Breast epithelium (tissue), 3 donors: Measurements from ENCODE around the gene FANCD2OS.

Source experiments
- CTCF ChIP-seq, 3 donors: fragments of 450-650 bp; IDR thresholded peaks; one replicate each; pipeline ENCODE4 v1.5.1; 2016 to 2017; ENCODE audit warnings: antibody characterized with exemption in 3 of 3, mild to moderate bottlenecking in 3 of 3, moderate library complexity in 3 of 3
- POLR2A ChIP-seq: fragments of 450-650 bp; IDR thresholded peaks from one replicate; pipeline ENCODE4 v1.6.1; 2016; ENCODE audit warnings: antibody characterized with exemption, mild to moderate bottlenecking, moderate library complexity

DNA sequence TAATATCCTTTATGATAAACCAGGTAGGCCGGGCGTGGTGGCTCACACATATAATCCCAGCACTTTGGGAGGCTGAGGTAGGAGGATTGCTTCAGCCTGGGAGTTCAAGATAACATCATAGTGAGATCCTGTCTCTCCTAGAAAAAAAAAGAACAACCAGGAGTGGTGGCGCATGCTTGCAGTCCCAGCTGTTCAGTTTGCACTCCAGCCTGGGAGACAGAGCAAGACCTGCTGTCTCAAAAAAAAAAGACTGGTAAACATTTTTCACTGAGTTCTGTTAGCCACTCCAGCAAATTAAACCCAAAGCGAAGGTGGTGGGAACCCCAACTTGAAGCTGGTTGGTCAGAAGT is 47.0 kb upstream of the FANCD2OS start:
- TF ChIP-seq CTCF (IDR thresholded peaks at IDR 0.05) (no peak), POLR2A (no peak)
